ENCODE measurements around the gene CABP1. TPM values are rescaled to one million over a fixed set of nuclear protein-coding genes. Genes with fewer than 3 reads are reported as not detected.

Gene CABP1
- total RNA-seq, 4 donors from 2014 or later = 0.33 to 1.4 TPM; not detected in 2

GRCh38 chr12:120702637-120703036 lies 62.2 kb downstream of the CABP1 start:
- Histone ChIP-seq H3K36me3 (peaks cover 3 to 22% of the 10 kb centered on the region in 2 donors), H3K4me3 (replicated peaks in 1 of 3) (no peak overlapping the region), H3K27me3 (no peaks in the 10 kb centered on the region), H3K27ac (peak overlapping the region; percentile 84 to 87 (median 86)), H3K4me1 (peaks cover 20 to 52% of the 10 kb centered on the region in 2 donors), H3K9me3 (no peaks in the 10 kb centered on the region)
- DNase-seq = peak in 1 of 2 donors; percentile 13
- intact Hi-C loops (cut with DNase I) = no loop called here
- TF ChIP-seq POLR2A (IDR thresholded peaks at IDR 0.05) (no peak), CTCF (IDR thresholded peaks at IDR 0.05) (no peak)
- WGBS, 2 donors = 89 to 94% methylated on average over 1 of the region's 1 CpG

- WGBS, 2 donors = 34 to 45% methylated on average over 10 to 11 of the region's 11 CpGs
- Histone ChIP-seq H3K9me3 (no peaks in the 10 kb centered on the region), H3K36me3 (peaks cover 3 to 16% of the 10 kb centered on the region in 2 donors), H3K27ac (peak overlapping the region; percentile 84 to 87 (median 86)), H3K27me3 (no peaks in the 10 kb centered on the region), H3K4me3 (replicated peaks in 1 of 3) (no peak overlapping the region), H3K4me1 (peaks cover 20 to 48% of the 10 kb centered on the region in 2 donors)
- TF ChIP-seq CTCF (IDR thresholded peaks at IDR 0.05) (no peak), POLR2A (IDR thresholded peaks at IDR 0.05) (peak in 1 of 2 donors; percentile 62)
- intact Hi-C loops (cut with DNase I) = no loop called here
- peak; percentile 86 to 90 for DNase-seq
These were observed 63.0 kb downstream of the CABP1 start for GRCh38 chr12:120703311-120703942.

GRCh38 chr12:120705618-120706017 lies 65.2 kb downstream of the CABP1 start:
- DNase-seq = peak in 1 of 2 donors; percentile 45
- H3K36me3 ChIP-seq = peaks cover under 1 to 1% of the 10 kb centered on the region in 2 donors
- H3K27me3 ChIP-seq = no peaks in the 10 kb centered on the region
- WGBS, 2 donors = 73 to 88% methylated on average over 1 of the region's 1 CpG
- intact Hi-C loops (cut with DNase I) = no loop called here
- H3K27ac ChIP-seq = no peak overlapping the region
- H3K4me1 ChIP-seq = peaks cover 31 to 56% of the 10 kb centered on the region in 2 donors
- H3K4me3 ChIP-seq (replicated peaks in 1 of 3) = no peak overlapping the region
- TF ChIP-seq POLR2A (IDR thresholded peaks at IDR 0.05) (no peak), CTCF (IDR thresholded peaks at IDR 0.05) (no peak)
- H3K9me3 ChIP-seq = no peaks in the 10 kb centered on the region

GRCh38 chr12:120706029-120706428 lies 65.6 kb downstream of the CABP1 start:
- H3K4me3 ChIP-seq (replicated peaks in 1 of 3) = no peak overlapping the region
- TF ChIP-seq CTCF (IDR thresholded peaks at IDR 0.05) (no peak), POLR2A (IDR thresholded peaks at IDR 0.05) (no peak)
- no peaks in the 10 kb centered on the region for H3K36me3 ChIP-seq
- DNase-seq = no peak
- no peaks in the 10 kb centered on the region for H3K9me3 ChIP-seq
- intact Hi-C loops (cut with DNase I) = no loop called here
- 88% methylated on average over 5 of the region's 5 CpGs for WGBS, 2 donors
- no peaks in the 10 kb centered on the region for H3K27me3 ChIP-seq
- no peak overlapping the region for H3K27ac ChIP-seq
- H3K4me1 ChIP-seq = peaks cover 31 to 51% of the 10 kb centered on the region in 2 donors

GRCh38 chr12:120708651-120709050 lies 68.2 kb downstream of the CABP1 start:
- intact Hi-C loops (cut with DNase I) = no loop called here
- peaks cover 32 to 41% of the 10 kb centered on the region in 2 donors for H3K4me1 ChIP-seq
- 28 to 33% methylated on average over 3 to 4 of the region's 4 CpGs for WGBS, 2 donors
- TF ChIP-seq POLR2A (IDR thresholded peaks at IDR 0.05) = peak in 1 of 2 donors; percentile 15
- TF ChIP-seq CTCF (IDR thresholded peaks at IDR 0.05) = no peak
- no peaks in the 10 kb centered on the region for H3K9me3 ChIP-seq
- peak overlapping the region; percentile 52 to 97 (median 70) for H3K27ac ChIP-seq
- DNase-seq = peak; percentile 76 to 79
- H3K4me3 ChIP-seq (replicated peaks in 1 of 3) = no peak overlapping the region
- no peaks in the 10 kb centered on the region for H3K27me3 ChIP-seq
- peaks cover 0 to 4% of the 10 kb centered on the region in 2 donors for H3K36me3 ChIP-seq
